C4-2B (cell line): ENCODE data around the gene SLCO4A1.
A peak's percentile ranks its signal among the peaks of the same experiment; 100 is the strongest.

ENCODE experiments used
- H3K27ac ChIP-seq: fragments of 450-650 bp; 2 replicates; pipeline ENCODE4 v1.5.1; 2017
- CTCF ChIP-seq: fragments of 450-650 bp; conservative IDR thresholded peaks from 2 replicates; pipeline ENCODE4 v1.5.1; 2017; ENCODE audit warnings: mild to moderate bottlenecking
- ZFX ChIP-seq: fragments of 450-650 bp; IDR thresholded peaks from 2 replicates; pipeline ENCODE4 v1.6.1; 2017

Gene SLCO4A1

GRCh38 chr20:62597416-62598115, 44.7 kb upstream of the SLCO4A1 start:
- no peak overlapping the region for H3K27ac ChIP-seq
- TF ChIP-seq CTCF (no peak), ZFX (no peak)

- H3K27ac ChIP-seq, result no peak overlapping the region
- no peak for TF ChIP-seq ZFX
- TF ChIP-seq CTCF, result no peak
Observed at GRCh38 chr20:62598761-62599194, 43.5 kb upstream of the SLCO4A1 start.

GRCh38 chr20:62599216-62600110, 42.8 kb upstream of the SLCO4A1 start:
- TF ChIP-seq ZFX (no peak), CTCF (no peak)
- no peak overlapping the region for H3K27ac ChIP-seq

GRCh38 chr20:62601172-62601571, 41.1 kb upstream of the SLCO4A1 start:
- H3K27ac ChIP-seq, result no peak overlapping the region
- TF ChIP-seq ZFX, result no peak
- no peak for TF ChIP-seq CTCF

DNA sequence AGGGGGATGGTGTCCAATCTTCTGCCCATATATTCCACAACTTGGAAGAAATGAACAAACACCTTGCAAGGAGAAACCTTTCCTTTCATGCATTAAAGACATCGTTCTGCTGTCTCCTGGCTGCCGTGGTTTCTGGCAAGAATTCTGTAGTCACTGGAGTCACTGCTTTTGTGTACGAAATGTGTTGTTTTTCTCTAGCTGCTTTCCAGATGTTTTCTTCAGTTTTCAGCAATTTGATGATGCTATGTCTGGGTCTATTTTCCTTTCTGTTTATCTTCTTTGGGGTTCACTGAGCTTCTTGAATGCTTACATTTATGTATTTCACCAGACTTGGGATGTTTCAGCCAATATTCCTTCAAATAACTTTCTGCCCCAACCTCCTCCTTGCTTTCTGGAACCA, 40.6 kb upstream of the SLCO4A1 start:
- TF ChIP-seq ZFX (no peak), CTCF (no peak)
- no peak overlapping the region for H3K27ac ChIP-seq

- H3K27ac ChIP-seq, result peak overlapping the region; percentile 66
- TF ChIP-seq CTCF (no peak), ZFX (no peak)
Observed at GRCh38 chr20:62602550-62602949, 39.8 kb upstream of the SLCO4A1 start.
